Testis (tissue), 3 donors: ENCODE data around the gene NMNAT3. TPM values are rescaled to one million over a fixed set of nuclear protein-coding genes. Genes with fewer than 3 reads are reported as not detected.

Source experiments
- DNase-seq: peaks from one replicate; pipeline ENCODE4 v3.0.0-alpha.2; 2019
- H3K27ac ChIP-seq, 2 donors: fragments of 200-600 bp; sonication (generic); one replicate each; pipeline ENCODE4 v1.5.1; 2019
- H3K27me3 ChIP-seq: fragments of 200-600 bp; sonication (generic); one replicate; pipeline ENCODE4 v1.5.1; 2019
- H3K36me3 ChIP-seq: fragments of 200-600 bp; sonication (generic); one replicate; pipeline ENCODE4 v1.5.1; 2017; ENCODE audit warnings: low read depth; ENCODE audit errors: missing control alignments
- H3K4me1 ChIP-seq: fragments of 200-600 bp; sonication (generic); one replicate; pipeline ENCODE4 v1.5.1; 2019
- H3K4me3 ChIP-seq, 2 donors: fragments of 200-600 bp; sonication (generic); one replicate each; pipeline ENCODE4 v1.5.1; 2017 to 2019
- H3K9me3 ChIP-seq: fragments of 200-600 bp; sonication (generic); one replicate; pipeline ENCODE4 v1.5.1; 2017
- CTCF ChIP-seq, 3 experiments: fragments of 450-650 bp in 2 of 3; fragments of 200-600 bp in 1 of 3; sonication (generic) in 1 of 3; IDR thresholded peaks; one replicate each; pipeline ENCODE4 v1.5.1; 2016 to 2019; ENCODE audit warnings: antibody characterized with exemption in 3 of 3, mild to moderate bottlenecking in 2 of 3, moderate library complexity in 1 of 3
- POLR2A ChIP-seq: fragments of 450-650 bp; IDR thresholded peaks from one replicate; pipeline ENCODE4 v1.6.1; 2017; ENCODE audit warnings: antibody characterized with exemption, mild to moderate bottlenecking, moderate library complexity
- WGBS, 2 donors: methylation state at CpG; one replicate each; pipeline ENCODE4 v1.1.5; 2018; 5-methylcytosine and 5-hydroxymethylcytosine counted together
- intact Hi-C: fragments of 100-400 bp; cut with DNase I; formaldehyde crosslinking; loops from one replicate; pipeline ENCODE4 v1.15.1; 2023; ENCODE audit warnings: low total_unique reads
- polyA plus RNA-seq: library from polyadenylated mRNA; stranded (reverse); fragments of 350-450 nt; fragmentation: Illumina TruSeq; extraction: RNeasy Lipid Tissue Mini Kit (QIAGEN cat#74804); gene quantifications from one replicate; pipeline ENCODE4 v1.2.3, GENCODE V29; 2014; ENCODE audit warnings: low read depth, low replicate concordance; ENCODE audit not compliant: insufficient read depth
- total RNA-seq, 2 donors: library from RNA; depleted of rRNA; stranded (reverse); fragments of >200 nt; gene quantifications; one replicate each; pipeline ENCODE4 v1.2.3, GENCODE V29; 2016

NMNAT3 gene
- total and polyA plus RNA-seq, 3 donors from 2014 or later = 21.1 to 76.5 (median 23.9) TPM

GRCh38 chr3:139523166-139523565 is 154.6 kb downstream of the NMNAT3 start:
- intact Hi-C loops = no loop called here
- WGBS, 2 donors = 95% methylated on average over 5 of the region's 5 CpGs
- DNase-seq = no peak
- TF ChIP-seq CTCF (IDR thresholded peaks at IDR 0.05) = no peak
- TF ChIP-seq POLR2A = no peak
- H3K27me3 ChIP-seq = no peaks in the 10 kb centered on the region
- H3K4me1 ChIP-seq = no peaks in the 10 kb centered on the region
- no peak overlapping the region for H3K4me3 ChIP-seq
- no peaks in the 10 kb centered on the region for H3K36me3 ChIP-seq
- no peak overlapping the region for H3K27ac ChIP-seq
- H3K9me3 ChIP-seq = no peaks in the 10 kb centered on the region

DNA sequence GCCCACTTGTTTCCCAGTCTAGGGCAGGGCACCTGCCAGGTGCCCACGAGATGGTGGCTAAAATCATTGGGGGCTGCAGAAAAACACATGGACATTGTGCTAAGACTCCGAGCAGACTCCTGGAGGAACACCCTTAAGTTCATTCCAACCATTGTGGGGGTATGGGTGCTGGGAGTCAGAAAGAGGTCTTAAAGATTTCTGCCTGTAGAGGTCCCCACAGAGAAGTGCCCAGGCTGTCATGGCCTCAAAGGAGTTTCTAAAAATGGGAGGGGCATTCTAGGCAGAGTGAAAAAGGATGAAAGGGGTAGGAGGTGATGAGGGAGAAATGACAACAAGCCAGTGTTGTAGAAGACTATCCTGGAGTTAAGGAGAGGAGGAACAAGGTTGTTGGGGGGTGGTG is 155.4 kb downstream of the NMNAT3 start:
- no peak overlapping the region for H3K4me3 ChIP-seq
- H3K4me1 ChIP-seq = no peaks in the 10 kb centered on the region
- no peak for DNase-seq
- H3K36me3 ChIP-seq = no peaks in the 10 kb centered on the region
- TF ChIP-seq POLR2A = no peak
- no peak for TF ChIP-seq CTCF (IDR thresholded peaks at IDR 0.05)
- no peak overlapping the region for H3K27ac ChIP-seq
- H3K27me3 ChIP-seq = no peaks in the 10 kb centered on the region
- 50 to 68% methylated on average over 2 of the region's 2 CpGs for WGBS, 2 donors
- intact Hi-C loops = no loop called here
- H3K9me3 ChIP-seq = no peaks in the 10 kb centered on the region

GRCh38 chr3:139521816-139522215 is 156.0 kb downstream of the NMNAT3 start:
- H3K36me3 ChIP-seq = no peaks in the 10 kb centered on the region
- DNase-seq = no peak
- H3K27ac ChIP-seq = no peak overlapping the region
- H3K9me3 ChIP-seq = no peaks in the 10 kb centered on the region
- no peaks in the 10 kb centered on the region for H3K4me1 ChIP-seq
- intact Hi-C loops = no loop called here
- 86 to 100% methylated on average over 1 of the region's 1 CpG for WGBS, 2 donors
- H3K4me3 ChIP-seq = no peak overlapping the region
- H3K27me3 ChIP-seq = no peaks in the 10 kb centered on the region
- TF ChIP-seq POLR2A = no peak
- TF ChIP-seq CTCF (IDR thresholded peaks at IDR 0.05) = no peak

DNA sequence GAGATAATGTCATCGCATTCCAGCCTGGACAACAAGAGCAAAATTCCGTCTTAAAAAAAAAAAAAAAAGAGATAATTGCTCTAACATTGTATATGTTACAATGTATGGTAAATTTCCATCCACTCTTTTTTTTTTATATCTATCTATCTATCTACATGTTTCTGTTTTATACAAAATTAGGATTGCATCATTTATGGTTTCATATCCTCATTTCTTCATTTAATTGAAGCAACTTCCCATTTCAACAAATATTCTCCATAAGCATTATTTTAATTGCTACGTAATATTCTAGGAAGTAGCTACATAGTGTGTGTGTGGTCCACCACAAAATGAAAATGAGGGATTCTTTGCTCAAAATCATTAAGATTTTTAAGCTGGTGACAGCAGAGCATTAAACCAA is 156.6 kb downstream of the NMNAT3 start:
- intact Hi-C loops = no loop called here
- DNase-seq = no peak
- no peaks in the 10 kb centered on the region for H3K9me3 ChIP-seq
- no peak overlapping the region for H3K27ac ChIP-seq
- H3K36me3 ChIP-seq = no peaks in the 10 kb centered on the region
- TF ChIP-seq CTCF (IDR thresholded peaks at IDR 0.05) = no peak
- no peak for TF ChIP-seq POLR2A
- WGBS, 2 donors = 80 to 91% methylated on average over 3 of the region's 3 CpGs
- no peaks in the 10 kb centered on the region for H3K27me3 ChIP-seq
- no peak overlapping the region for H3K4me3 ChIP-seq
- H3K4me1 ChIP-seq = no peaks in the 10 kb centered on the region

- peak; percentile 30 for DNase-seq
- TF ChIP-seq CTCF (IDR thresholded peaks at IDR 0.05) = peak in 2 of 3 experiments; percentile 14 to 24
- TF ChIP-seq POLR2A = no peak
Measured at GRCh38 chr3:139519998-139520737, 157.6 kb downstream of the NMNAT3 start.

More at GRCh38 chr3:139519998-139520737, 157.6 kb downstream of the NMNAT3 start:
- Histone ChIP-seq H3K4me3 (no peak overlapping the region), H3K4me1 (no peaks in the 10 kb centered on the region), H3K27me3 (no peaks in the 10 kb centered on the region), H3K27ac (no peak overlapping the region), H3K9me3 (no peaks in the 10 kb centered on the region), H3K36me3 (no peaks in the 10 kb centered on the region)
- WGBS, 2 donors = 79 to 83% methylated on average over 6 to 7 of the region's 7 CpGs
- intact Hi-C loops = no loop called here
